ENCODE results near the gene ZNF555.
A peak's percentile ranks its signal among the peaks of the same experiment; 100 is the strongest.
"Not testable (repeated sequence)": the region's sequence is repeated elsewhere in the genome, so short reads cannot be mapped to it uniquely, and the experiment has no call there.

Gene ZNF555

GRCh38 chr19:2840794-2841791 lies at the start of gene ZNF555:
Gene ZNF555, plus strand, starts transcription at chr19:2841475. Its CDS starts 98 bp downstream, at chr19:2841573.
- peak; percentile 99 for DNase-seq

GRCh38 chr19:2791876-2792275 lies 49.4 kb upstream of the ZNF555 start:
- DNase-seq, result no peak

GRCh38 chr19:2792666-2793065 lies 48.6 kb upstream of the ZNF555 start:
- DNase-seq, result not testable (repeated sequence)

GRCh38 chr19:2793126-2793525 lies 48.1 kb upstream of the ZNF555 start:
- DNase-seq, result no peak

- DNase-seq, result no peak
These were observed 47.7 kb upstream of the ZNF555 start for GRCh38 chr19:2793577-2793976.

- no peak for DNase-seq
These were observed 45.2 kb upstream of the ZNF555 start for GRCh38 chr19:2795827-2796658.

- no peak for DNase-seq
These were observed 44.5 kb upstream of the ZNF555 start for GRCh38 chr19:2796659-2797266.

- no peak for DNase-seq
These were observed 44.0 kb upstream of the ZNF555 start for GRCh38 chr19:2797280-2797679.

GRCh38 chr19:2798158-2798685 lies 43.1 kb upstream of the ZNF555 start:
- DNase-seq, result no peak

GRCh38 chr19:2798733-2799132 lies 42.5 kb upstream of the ZNF555 start:
- DNase-seq, result peak; percentile 7

- DNase-seq, result no peak
These were observed 41.8 kb upstream of the ZNF555 start for GRCh38 chr19:2799273-2800020.

- no peak for DNase-seq
These were observed 40.8 kb upstream of the ZNF555 start for GRCh38 chr19:2800506-2800905.

- DNase-seq, result no peak
These were observed 38.4 kb upstream of the ZNF555 start for GRCh38 chr19:2802826-2803225.

- DNase-seq, result no peak
These were observed 37.7 kb upstream of the ZNF555 start for GRCh38 chr19:2803486-2804155.

- no peak for DNase-seq
These were observed 36.9 kb upstream of the ZNF555 start for GRCh38 chr19:2804156-2805004.

GRCh38 chr19:2805261-2805900 lies 35.9 kb upstream of the ZNF555 start:
- no peak for DNase-seq

GRCh38 chr19:2805991-2806649 lies 35.2 kb upstream of the ZNF555 start:
- DNase-seq, result no peak

GRCh38 chr19:2806736-2807378 lies 34.4 kb upstream of the ZNF555 start:
- DNase-seq, result no peak
